ENCODE measurements around the gene ESD.

- TF ChIP-seq CTCF (IDR thresholded peaks at IDR 0.05) (no peak), POLR2A (IDR thresholded peaks at IDR 0.05) (no peak)
These were observed 4.9 kb upstream of the ESD start for GRCh38 chr13:46801858-46802257.
